Liver (tissue), 9 donors: ENCODE measurements around the gene MRC1. TPM values are rescaled to one million over a fixed set of nuclear protein-coding genes. Genes with fewer than 3 reads are reported as not detected.
"Not testable (repeated sequence)": the region's sequence is repeated elsewhere in the genome, so short reads cannot be mapped to it uniquely, and the experiment has no call there.

ENCODE experiments used
- DNase-seq: peaks from one replicate; pipeline ENCODE4 v3.0.0-alpha.2; 2017; ENCODE audit warnings: low spot score
- H3K27ac ChIP-seq, 2 donors: one replicate each; pipeline ENCODE4 v1.7.0; 2013; ENCODE audit warnings: inconsistent platforms in 2 of 2, low read length in 2 of 2, control low read depth in 1 of 2, low read depth in 1 of 2, mild to moderate bottlenecking in 1 of 2
- H3K27me3 ChIP-seq, 4 donors: one replicate each; pipeline versions ENCODE4 v1.6.1 to v1.7.0; 2013; ENCODE audit warnings: low read length in 3 of 4, inconsistent platforms in 1 of 4, mild to moderate bottlenecking in 1 of 4, moderate library complexity in 1 of 4; ENCODE audit not compliant: control insufficient read depth in 4 of 4, insufficient read depth in 4 of 4
- H3K36me3 ChIP-seq, 4 donors: one replicate each; pipeline versions ENCODE4 v1.6.1 to v1.7.0; 2013; ENCODE audit warnings: low read length in 3 of 4, mild to moderate bottlenecking in 3 of 4, low read depth in 1 of 4, moderate library complexity in 1 of 4; ENCODE audit not compliant: control insufficient read depth in 4 of 4, insufficient read depth in 3 of 4
- H3K4me1 ChIP-seq, 4 donors: one replicate each; pipeline versions ENCODE4 v1.6.1 to v1.7.0; 2013; ENCODE audit warnings: low read length in 3 of 4, mild to moderate bottlenecking in 3 of 4, moderate library complexity in 1 of 4; ENCODE audit not compliant: control insufficient read depth in 4 of 4, insufficient read depth in 4 of 4
- H3K4me3 ChIP-seq, 3 donors: one replicate each; pipeline versions ENCODE4 v1.6.1 to v1.7.0; 2013; ENCODE audit warnings: low read length in 3 of 3, control low read depth in 1 of 3, low read depth in 1 of 3, mild to moderate bottlenecking in 1 of 3
- H3K9ac ChIP-seq, 2 donors: one replicate each; pipeline ENCODE4 v1.7.0; 2013; ENCODE audit warnings: low read length in 2 of 2, mild to moderate bottlenecking in 2 of 2, moderate library complexity in 2 of 2, control low read depth in 1 of 2, low read depth in 1 of 2
- H3K9me3 ChIP-seq, 4 donors: one replicate each; pipeline versions ENCODE4 v1.6.1 to v1.7.0; 2013; ENCODE audit warnings: low read length in 3 of 4; ENCODE audit not compliant: control insufficient read depth in 4 of 4
- EGR1 ChIP-seq, 2 donors: IDR thresholded peaks; 2 replicates each; pipeline ENCODE4 v1.6.1; 2016 to 2018; ENCODE audit warnings: antibody characterized with exemption in 2 of 2, low read depth in 2 of 2
- FOXA1 ChIP-seq: IDR thresholded peaks from 2 replicates; pipeline ENCODE4 v1.6.1; 2016; ENCODE audit warnings: antibody characterized with exemption
- FOXA2 ChIP-seq: IDR thresholded peaks from 2 replicates; pipeline ENCODE4 v1.6.1; 2016; ENCODE audit warnings: antibody characterized with exemption
- GABPA ChIP-seq, 2 donors: IDR thresholded peaks in 1 of 2; conservative IDR thresholded peaks in 1 of 2; 2 replicates each; pipeline ENCODE4 v1.6.1; 2016; ENCODE audit warnings: antibody characterized with exemption in 2 of 2, mild to moderate bottlenecking in 1 of 2, moderate library complexity in 1 of 2
- HNF4A ChIP-seq, 2 donors: conservative IDR thresholded peaks; 2 replicates each; pipeline ENCODE4 v1.6.1; 2016; ENCODE audit warnings: antibody characterized with exemption in 2 of 2, mild to moderate bottlenecking in 2 of 2
- HNF4G ChIP-seq: IDR thresholded peaks from 2 replicates; pipeline ENCODE4 v1.6.1; 2016; ENCODE audit warnings: antibody characterized with exemption
- JUND ChIP-seq, 2 donors: IDR thresholded peaks; 2 replicates each; pipeline ENCODE4 v1.6.1; 2016; ENCODE audit warnings: antibody characterized with exemption in 2 of 2
- MAX ChIP-seq: IDR thresholded peaks from 2 replicates; pipeline ENCODE4 v1.6.1; 2016; ENCODE audit warnings: antibody characterized with exemption
- NR2F2 ChIP-seq: IDR thresholded peaks from 2 replicates; pipeline ENCODE4 v1.6.1; 2016; ENCODE audit warnings: antibody characterized with exemption
- RAD21 ChIP-seq, 2 donors: IDR thresholded peaks; 2 replicates each; pipeline ENCODE4 v1.6.1; 2016; ENCODE audit warnings: antibody characterized with exemption in 2 of 2, mild to moderate bottlenecking in 2 of 2
- REST ChIP-seq: IDR thresholded peaks from 2 replicates; pipeline ENCODE4 v1.6.1; 2016; ENCODE audit warnings: antibody characterized with exemption, mild to moderate bottlenecking
- RXRA ChIP-seq, 2 donors: IDR thresholded peaks; 2 replicates each; pipeline ENCODE4 v1.6.1; 2017 to 2018; ENCODE audit warnings: antibody characterized with exemption in 2 of 2, mild to moderate bottlenecking in 1 of 2
- SP1 ChIP-seq: IDR thresholded peaks from 2 replicates; pipeline ENCODE4 v1.6.1; 2018; ENCODE audit warnings: antibody characterized with exemption, mild to moderate bottlenecking
- TAF1 ChIP-seq: conservative IDR thresholded peaks from 2 replicates; pipeline ENCODE4 v1.6.1; 2016; ENCODE audit warnings: antibody characterized with exemption, mild to moderate bottlenecking
- YY1 ChIP-seq: IDR thresholded peaks from 2 replicates; pipeline ENCODE4 v1.6.1; 2016; ENCODE audit warnings: antibody characterized with exemption, mild to moderate bottlenecking
- WGBS: extraction: QIAGEN DNeasy Blood & Tissue Kit; methylation state at CpG from one replicate; pipeline ENCODE4 v1.1.7; 2013; 5-methylcytosine and 5-hydroxymethylcytosine counted together
- polyA plus RNA-seq, 2 donors: library from polyadenylated mRNA; stranded (reverse) in 1 of 2; unstranded in 1 of 2; fragments of 200-250 nt in 1 of 2; fragments of >200 nt in 1 of 2; fragmentation: Nextera tagmentation in 1 of 2; extraction: Ambion mirVana in 1 of 2; gene quantifications; one replicate each; pipeline versions ENCODE4 v1.2.1 to v1.2.3, GENCODE V29; 2013 to 2015
- total RNA-seq, 2 donors: library from RNA; depleted of rRNA; stranded (reverse); fragments of >200 nt; gene quantifications; one replicate each; pipeline ENCODE4 v1.2.3, GENCODE V29; 2014
- TF ChIP-seq, protein P1 (sequence below): IDR thresholded peaks from 2 replicates; pipeline ENCODE4 v1.6.1; 2016; ENCODE audit warnings: antibody characterized with exemption
- TF ChIP-seq, protein P2 (sequence below): IDR thresholded peaks from 2 replicates; pipeline ENCODE4 v1.6.1; 2016; ENCODE audit warnings: antibody characterized with exemption
- TF ChIP-seq, protein P3 (sequence below): fragments of 150-350 bp; IDR thresholded peaks from 2 replicates; pipeline ENCODE4 v1.5.1; 2017; ENCODE audit warnings: improper control_type of control experiment, low read depth, low read length; ENCODE audit not compliant: missing input control
- donor health status: healthy.
- donor health status: healthy.
- donor health status: healthy.
- donor health status: healthy.
- donor health status: healthy.

Gene MRC1
- total and polyA plus RNA-seq, 4 donors, result 9.2 to 47.0 (median 34.1) TPM

DNA sequence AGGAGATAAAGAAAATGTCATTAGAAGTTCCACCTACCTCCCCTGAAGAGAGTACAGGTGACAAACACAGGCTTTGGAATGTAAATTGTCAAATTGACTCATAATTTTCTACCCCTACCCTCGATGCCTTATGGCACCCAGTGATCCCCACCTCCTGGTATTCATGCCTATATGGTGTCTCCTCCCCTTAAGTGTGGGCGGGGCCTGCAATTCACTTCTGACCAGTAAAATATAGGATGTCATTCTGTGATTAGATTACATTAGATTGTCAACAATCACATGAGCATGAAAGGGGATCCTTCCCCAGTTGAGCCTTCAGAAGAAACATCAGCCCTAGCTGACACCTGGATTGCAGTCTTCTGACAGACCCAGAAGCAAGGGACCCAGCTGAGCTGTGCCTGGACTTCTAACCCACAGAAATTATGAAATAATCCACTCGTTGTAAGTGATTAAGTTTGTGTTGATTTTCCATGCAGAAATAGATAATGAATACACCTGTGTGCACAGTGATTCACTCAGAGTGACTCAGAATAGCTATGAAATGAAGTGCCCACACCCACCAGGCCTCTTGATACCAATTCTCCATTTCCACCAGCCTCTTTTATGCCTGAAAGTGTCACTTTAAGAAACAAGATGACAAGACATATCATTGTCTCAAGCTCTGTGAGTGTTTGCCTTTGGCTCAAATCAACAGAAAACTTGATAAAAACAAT, 134.0 kb downstream of the MRC1 start:
- H3K9me3 ChIP-seq, result peaks cover 0 to 2% (median 0%) of the 10 kb centered on the region in 4 donors
- WGBS, result 62% methylated on average over 3 of the region's 3 CpGs
- no peak overlapping the region for H3K27ac ChIP-seq
- peaks cover 0 to 4% (median 0%) of the 10 kb centered on the region in 4 donors for H3K27me3 ChIP-seq
- no peak overlapping the region for H3K4me3 ChIP-seq
- no peak for DNase-seq
- TF ChIP-seq FOXA2 (no peak), FOXA1 (no peak), JUND (IDR thresholded peaks at IDR 0.05) (no peak), HNF4G (no peak), MAX (no peak), SP1 (no peak), RXRA (IDR thresholded peaks at IDR 0.05) (no peak), REST (no peak), RAD21 (IDR thresholded peaks at IDR 0.05) (no peak), NR2F2 (no peak), HNF4A (conservative IDR thresholded peaks at IDR 0.05) (no peak), EGR1 (IDR thresholded peaks at IDR 0.05; ENCODE audit: low read depth in 2 of 2) (no peak), GABPA (IDR thresholded peaks at IDR 0.05 in 1 of 2, conservative IDR thresholded peaks at IDR 0.05 in 1 of 2) (no peak), YY1 (no peak), TAF1 (no peak)
- TF ChIP-seq, protein P1, sequence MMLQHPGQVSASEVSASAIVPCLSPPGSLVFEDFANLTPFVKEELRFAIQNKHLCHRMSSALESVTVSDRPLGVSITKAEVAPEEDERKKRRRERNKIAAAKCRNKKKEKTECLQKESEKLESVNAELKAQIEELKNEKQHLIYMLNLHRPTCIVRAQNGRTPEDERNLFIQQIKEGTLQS, result no peak
- TF ChIP-seq, protein P2, sequence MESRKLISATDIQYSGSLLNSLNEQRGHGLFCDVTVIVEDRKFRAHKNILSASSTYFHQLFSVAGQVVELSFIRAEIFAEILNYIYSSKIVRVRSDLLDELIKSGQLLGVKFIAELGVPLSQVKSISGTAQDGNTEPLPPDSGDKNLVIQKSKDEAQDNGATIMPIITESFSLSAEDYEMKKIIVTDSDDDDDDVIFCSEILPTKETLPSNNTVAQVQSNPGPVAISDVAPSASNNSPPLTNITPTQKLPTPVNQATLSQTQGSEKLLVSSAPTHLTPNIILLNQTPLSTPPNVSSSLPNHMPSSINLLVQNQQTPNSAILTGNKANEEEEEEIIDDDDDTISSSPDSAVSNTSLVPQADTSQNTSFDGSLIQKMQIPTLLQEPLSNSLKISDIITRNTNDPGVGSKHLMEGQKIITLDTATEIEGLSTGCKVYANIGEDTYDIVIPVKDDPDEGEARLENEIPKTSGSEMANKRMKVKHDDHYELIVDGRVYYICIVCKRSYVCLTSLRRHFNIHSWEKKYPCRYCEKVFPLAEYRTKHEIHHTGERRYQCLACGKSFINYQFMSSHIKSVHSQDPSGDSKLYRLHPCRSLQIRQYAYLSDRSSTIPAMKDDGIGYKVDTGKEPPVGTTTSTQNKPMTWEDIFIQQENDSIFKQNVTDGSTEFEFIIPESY, result no peak
- TF ChIP-seq, protein P3, sequence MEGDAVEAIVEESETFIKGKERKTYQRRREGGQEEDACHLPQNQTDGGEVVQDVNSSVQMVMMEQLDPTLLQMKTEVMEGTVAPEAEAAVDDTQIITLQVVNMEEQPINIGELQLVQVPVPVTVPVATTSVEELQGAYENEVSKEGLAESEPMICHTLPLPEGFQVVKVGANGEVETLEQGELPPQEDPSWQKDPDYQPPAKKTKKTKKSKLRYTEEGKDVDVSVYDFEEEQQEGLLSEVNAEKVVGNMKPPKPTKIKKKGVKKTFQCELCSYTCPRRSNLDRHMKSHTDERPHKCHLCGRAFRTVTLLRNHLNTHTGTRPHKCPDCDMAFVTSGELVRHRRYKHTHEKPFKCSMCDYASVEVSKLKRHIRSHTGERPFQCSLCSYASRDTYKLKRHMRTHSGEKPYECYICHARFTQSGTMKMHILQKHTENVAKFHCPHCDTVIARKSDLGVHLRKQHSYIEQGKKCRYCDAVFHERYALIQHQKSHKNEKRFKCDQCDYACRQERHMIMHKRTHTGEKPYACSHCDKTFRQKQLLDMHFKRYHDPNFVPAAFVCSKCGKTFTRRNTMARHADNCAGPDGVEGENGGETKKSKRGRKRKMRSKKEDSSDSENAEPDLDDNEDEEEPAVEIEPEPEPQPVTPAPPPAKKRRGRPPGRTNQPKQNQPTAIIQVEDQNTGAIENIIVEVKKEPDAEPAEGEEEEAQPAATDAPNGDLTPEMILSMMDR, result no peak
- no peak overlapping the region for H3K9ac ChIP-seq
- H3K36me3 ChIP-seq, result no peaks in the 10 kb centered on the region
- no peaks in the 10 kb centered on the region for H3K4me1 ChIP-seq

DNA sequence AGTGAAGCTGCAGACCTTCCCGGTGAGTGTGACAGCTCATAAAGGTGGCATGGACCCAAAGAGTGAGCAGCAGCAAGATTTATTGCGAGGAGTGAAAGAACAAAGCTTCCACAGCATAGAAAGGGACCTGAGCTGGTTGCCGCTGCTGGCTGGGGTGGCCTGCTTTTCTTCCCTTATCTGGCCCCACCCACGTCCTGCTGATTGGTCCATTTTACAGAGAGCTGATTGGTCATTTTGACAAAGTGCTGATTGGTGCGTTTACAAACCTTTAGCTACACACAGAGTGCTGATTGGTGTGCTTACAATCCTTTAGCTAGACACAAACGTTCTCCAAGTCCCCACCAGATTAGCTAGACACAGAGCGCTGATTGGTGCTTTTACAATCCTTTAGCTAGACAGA, 141.1 kb downstream of the MRC1 start:
- DNase-seq, H3K27me3 ChIP-seq, H3K27ac ChIP-seq, H3K9ac ChIP-seq, H3K9me3 ChIP-seq, H3K4me3 ChIP-seq, H3K36me3 ChIP-seq, H3K4me1 ChIP-seq: not testable (repeated sequence)
- WGBS, result 74% methylated on average over 7 of the region's 7 CpGs
